Measurements from ENCODE around the gene PACRG.

PACRG gene

GRCh38 chr6:162709431-162709830, 18.3 kb upstream of the PACRG start:
- DNase-seq (ENCODE audit: low read depth in 2 of 3, low spot score in 2 of 3), result no peak

- DNase-seq (ENCODE audit: low read depth in 2 of 3, low spot score in 2 of 3), result no peak
Observed at GRCh38 chr6:162710419-162710818, 17.4 kb upstream of the PACRG start.

GRCh38 chr6:162710936-162711335, 16.8 kb upstream of the PACRG start:
- DNase-seq (ENCODE audit: low read depth in 2 of 3, low spot score in 2 of 3), result no peak

- DNase-seq (ENCODE audit: low read depth in 2 of 3, low spot score in 2 of 3), result no peak
Observed at GRCh38 chr6:162711376-162711775, 16.4 kb upstream of the PACRG start.

GRCh38 chr6:162712694-162713093, 15.1 kb upstream of the PACRG start:
- no peak for DNase-seq (ENCODE audit: low read depth in 2 of 3, low spot score in 2 of 3)

- DNase-seq (ENCODE audit: low read depth in 2 of 3, low spot score in 2 of 3), result no peak
Observed at GRCh38 chr6:162713974-162714780, 13.6 kb upstream of the PACRG start.

- DNase-seq (ENCODE audit: low read depth in 2 of 3, low spot score in 2 of 3), result no peak
Observed at GRCh38 chr6:162715601-162716000, 12.2 kb upstream of the PACRG start.

- no peak for DNase-seq (ENCODE audit: low read depth in 2 of 3, low spot score in 2 of 3)
Observed at GRCh38 chr6:162719528-162719927, 8.2 kb upstream of the PACRG start.

GRCh38 chr6:162721404-162721687, 6.4 kb upstream of the PACRG start:
- no peak for DNase-seq (ENCODE audit: low read depth in 2 of 3, low spot score in 2 of 3)

- DNase-seq (ENCODE audit: low read depth in 2 of 3, low spot score in 2 of 3), result no peak
Observed at GRCh38 chr6:162722226-162722625, 5.5 kb upstream of the PACRG start.

GRCh38 chr6:162722633-162723032, 5.1 kb upstream of the PACRG start:
- no peak for DNase-seq (ENCODE audit: low read depth in 2 of 3, low spot score in 2 of 3)

GRCh38 chr6:162726947-162727321, 840 bp upstream of the PACRG start:
- no peak for DNase-seq (ENCODE audit: low read depth in 2 of 3, low spot score in 2 of 3)

- no peak for DNase-seq (ENCODE audit: low read depth in 2 of 3, low spot score in 2 of 3)
Observed at GRCh38 chr6:162728197-162728596, 423 bp downstream of the PACRG start.

- no peak for DNase-seq (ENCODE audit: low read depth in 2 of 3, low spot score in 2 of 3)
Observed at GRCh38 chr6:162728706-162729105, 932 bp downstream of the PACRG start.

- no peak for DNase-seq (ENCODE audit: low read depth in 2 of 3, low spot score in 2 of 3)
Observed at GRCh38 chr6:162730502-162730901, 2.7 kb downstream of the PACRG start.

GRCh38 chr6:162733489-162733888, 5.7 kb downstream of the PACRG start:
- DNase-seq (ENCODE audit: low read depth in 2 of 3, low spot score in 2 of 3), result no peak

- DNase-seq (ENCODE audit: low read depth in 2 of 3, low spot score in 2 of 3), result no peak
Observed at GRCh38 chr6:162736961-162737360, 9.2 kb downstream of the PACRG start.

- DNase-seq (ENCODE audit: low read depth in 2 of 3, low spot score in 2 of 3), result no peak
Observed at GRCh38 chr6:162750776-162751175, 23.0 kb downstream of the PACRG start.

- DNase-seq (ENCODE audit: low read depth in 2 of 3, low spot score in 2 of 3), result no peak
Observed at GRCh38 chr6:162751211-162751859, 23.6 kb downstream of the PACRG start.

- DNase-seq (ENCODE audit: low read depth in 2 of 3, low spot score in 2 of 3), result no peak
Observed at GRCh38 chr6:162753775-162754174, 26.0 kb downstream of the PACRG start.

- DNase-seq (ENCODE audit: low read depth in 2 of 3, low spot score in 2 of 3), result no peak
Observed at GRCh38 chr6:162770136-162770535, 42.4 kb downstream of the PACRG start.

GRCh38 chr6:162770955-162771354, 43.2 kb downstream of the PACRG start:
- no peak for DNase-seq (ENCODE audit: low read depth in 2 of 3, low spot score in 2 of 3)

GRCh38 chr6:162772466-162772865, 44.7 kb downstream of the PACRG start:
- DNase-seq (ENCODE audit: low read depth in 2 of 3, low spot score in 2 of 3), result no peak
